HepG2 (cell line): ENCODE measurements around the gene TCF7L2. TPM values are rescaled to one million over a fixed set of nuclear protein-coding genes. Genes with fewer than 3 reads are reported as not detected.

Source experiments
- DPF2 ChIP-seq: sonication (generic); formaldehyde crosslinking; IDR thresholded peaks from 2 replicates; pipeline ENCODE4 v1.4.0; 2020; ENCODE audit warnings: mild to moderate bottlenecking, low read depth, missing genetic modification reagents, borderline replicate concordance
- FOXC1 ChIP-seq: sonication (generic); formaldehyde crosslinking; IDR thresholded peaks from 2 replicates; pipeline ENCODE4 v1.8.0; 2022; ENCODE audit warnings: mild to moderate bottlenecking, missing genetic modification reagents, borderline replicate concordance
- HOXD1 ChIP-seq: sonication (generic); formaldehyde crosslinking; IDR thresholded peaks from 2 replicates; pipeline ENCODE4 v1.5.0; 2020; ENCODE audit warnings: missing genetic modification reagents
- KLF11 ChIP-seq: IDR thresholded peaks from 2 replicates; pipeline ENCODE4 v1.6.1; 2016; ENCODE audit warnings: missing compliant biosample characterization
- KMT2B ChIP-seq: IDR thresholded peaks from 2 replicates; pipeline ENCODE4 v1.6.1; 2016; ENCODE audit warnings: missing genetic modification reagents, missing compliant biosample characterization
- MTA1 ChIP-seq: sonication (generic); formaldehyde crosslinking; IDR thresholded peaks from 2 replicates; pipeline ENCODE4 v1.4.0; 2020; ENCODE audit warnings: missing genetic modification reagents, mild to moderate bottlenecking, borderline replicate concordance
- MZF1 ChIP-seq: sonication (generic); formaldehyde crosslinking; IDR thresholded peaks from 2 replicates; pipeline ENCODE4 v1.8.1; 2023; ENCODE audit warnings: mild to moderate bottlenecking, missing genetic modification reagents, borderline replicate concordance
- RARA ChIP-seq: IDR thresholded peaks from 2 replicates; pipeline ENCODE4 v1.6.1; 2016; ENCODE audit warnings: missing genetic modification reagents, missing compliant biosample characterization
- SOX5 ChIP-seq: IDR thresholded peaks from 2 replicates; pipeline ENCODE4 v1.6.1; 2016; ENCODE audit warnings: borderline replicate concordance
- SPEN ChIP-seq: sonication (generic); formaldehyde crosslinking; IDR thresholded peaks from 2 replicates; pipeline ENCODE4 v1.5.1; 2020; ENCODE audit warnings: low read depth, mild to moderate bottlenecking, missing genetic modification reagents
- TBX2 ChIP-seq: sonication (generic); formaldehyde crosslinking; IDR thresholded peaks from 2 replicates; pipeline ENCODE4 v1.5.0; 2020; ENCODE audit warnings: missing genetic modification reagents, mild to moderate bottlenecking, borderline replicate concordance
- TBX3 ChIP-seq: fragments of 450-650 bp; IDR thresholded peaks from 2 replicates; pipeline ENCODE4 v1.6.1; 2017; ENCODE audit warnings: antibody characterized with exemption, mild to moderate bottlenecking, inconsistent platforms, borderline replicate concordance
- ZFP37 ChIP-seq: sonication (generic); formaldehyde crosslinking; IDR thresholded peaks from 2 replicates; pipeline ENCODE4 v1.4.0; 2020; ENCODE audit warnings: missing genetic modification reagents, borderline replicate concordance
- ZNF12 ChIP-seq: sonication (generic); formaldehyde crosslinking; IDR thresholded peaks from 2 replicates; pipeline ENCODE4 v1.5.0; 2020; ENCODE audit warnings: missing genetic modification reagents
- ZNF253 ChIP-seq: sonication (generic); formaldehyde crosslinking; IDR thresholded peaks from 2 replicates; pipeline ENCODE4 v1.8.0; 2022; ENCODE audit warnings: mild to moderate bottlenecking, missing genetic modification reagents, borderline replicate concordance
- ZNF256 ChIP-seq: sonication (generic); formaldehyde crosslinking; conservative IDR thresholded peaks from 2 replicates; pipeline ENCODE4 v1.4.0; 2020; ENCODE audit warnings: missing genetic modification reagents
- ZNF337 ChIP-seq: sonication (generic); formaldehyde crosslinking; IDR thresholded peaks from 2 replicates; pipeline ENCODE4 v1.5.1; 2020; ENCODE audit warnings: missing genetic modification reagents, low read depth, mild to moderate bottlenecking, borderline replicate concordance
- ZNF557 ChIP-seq: sonication (generic); formaldehyde crosslinking; IDR thresholded peaks from 2 replicates; pipeline ENCODE4 v1.4.0; 2020; ENCODE audit warnings: missing genetic modification reagents
- ZNF607 ChIP-seq: sonication (generic); formaldehyde crosslinking; IDR thresholded peaks from 2 replicates; pipeline ENCODE4 v1.5.1; 2020; ENCODE audit warnings: missing genetic modification reagents, mild to moderate bottlenecking, borderline replicate concordance
- ZNF660 ChIP-seq: sonication (generic); formaldehyde crosslinking; IDR thresholded peaks from 2 replicates; pipeline ENCODE4 v1.5.1; 2020; ENCODE audit warnings: mild to moderate bottlenecking, low read depth, missing genetic modification reagents, borderline replicate concordance
- polyA plus RNA-seq, 8 experiments: library from polyadenylated mRNA; depleted of rRNA in 3 of 8; stranded (reverse) in 7 of 8; unstranded in 1 of 8; fragments of >200 nt; fragmentation: Illumina TruSeq in 4 of 8; extraction: Trizol in 4 of 8; gene quantifications; 2 replicates each; pipeline versions ENCODE4 v1.2.1 to v1.2.3, GENCODE V29; 2011 to 2016; ENCODE audit warnings: low read depth in 4 of 8, missing spikeins in 1 of 8, mixed read lengths in 1 of 8; ENCODE audit not compliant: insufficient read depth in 1 of 8
- total RNA-seq, 5 experiments: library from RNA; depleted of rRNA; stranded (reverse); fragments of >200 nt; fragmentation: Illumina TruSeq; extraction: Trizol; gene quantifications; 2 replicates each; pipeline ENCODE4 v1.2.3, GENCODE V29; 2016; ENCODE audit warnings: low read depth in 1 of 5
- TF ChIP-seq, protein P1 (sequence below): sonication (generic); formaldehyde crosslinking; IDR thresholded peaks from 2 replicates; pipeline ENCODE4 v1.5.0; 2020; ENCODE audit warnings: mild to moderate bottlenecking, missing genetic modification reagents
- TF ChIP-seq, protein P2 (sequence below): IDR thresholded peaks from 2 replicates; pipeline ENCODE4 v1.6.1; 2016; ENCODE audit warnings: missing compliant biosample characterization, missing genetic modification reagents, borderline replicate concordance
- TF ChIP-seq, protein P3 (sequence below): sonication (generic); formaldehyde crosslinking; IDR thresholded peaks from 2 replicates; pipeline ENCODE4 v1.5.0; 2020; ENCODE audit warnings: mild to moderate bottlenecking, missing genetic modification reagents, borderline replicate concordance
- TF ChIP-seq, protein P4 (sequence below): sonication (generic); formaldehyde crosslinking; IDR thresholded peaks from 2 replicates; pipeline ENCODE4 v1.4.0; 2020; ENCODE audit warnings: mild to moderate bottlenecking, missing genetic modification reagents

Gene TCF7L2
- total and polyA plus RNA-seq, 2 of the 13 experiments (the other 11 are each of a cell fraction or from before 2014, with no cell fraction given), result 3.9 to 13.7 TPM

DNA sequence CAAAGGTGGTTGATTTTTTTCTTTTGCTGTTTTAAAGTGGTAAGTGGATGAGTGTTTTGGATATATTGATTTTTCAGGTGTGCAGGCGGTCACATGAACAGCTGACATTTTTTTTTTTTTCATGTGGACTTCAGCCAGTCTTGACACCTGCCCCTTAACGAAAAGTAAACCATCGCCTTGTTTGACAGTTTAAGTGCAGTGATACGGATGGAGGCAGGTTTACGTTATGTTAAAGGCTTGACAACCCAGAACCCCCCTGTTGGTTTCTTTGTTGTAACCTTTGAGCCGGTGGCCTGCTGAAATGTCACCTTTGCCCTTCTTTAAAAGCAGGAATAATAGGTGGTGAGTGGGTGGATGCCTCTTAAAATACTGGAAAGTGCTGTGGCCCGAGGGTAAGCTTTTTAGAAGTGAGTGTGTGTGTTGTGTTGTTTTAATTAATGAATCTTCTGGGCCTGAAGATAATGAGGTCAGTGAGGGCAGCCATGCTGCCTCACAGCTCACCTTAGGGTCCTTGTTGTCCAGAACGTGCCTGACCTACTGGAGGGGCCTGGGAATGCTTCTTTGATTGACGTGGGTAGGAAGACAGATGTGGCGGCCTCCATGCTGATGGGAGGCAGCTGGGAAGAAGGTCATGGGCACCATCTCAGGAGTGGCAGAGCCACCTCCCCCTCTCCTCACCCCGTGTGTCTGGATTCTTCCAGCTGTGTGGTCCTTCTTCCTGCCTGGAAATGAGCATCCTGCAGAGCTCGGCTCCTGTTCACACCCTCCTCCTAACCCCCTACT lies 69.8 kb downstream of the TCF7L2 start (continued):
- TF ChIP-seq, protein P1, sequence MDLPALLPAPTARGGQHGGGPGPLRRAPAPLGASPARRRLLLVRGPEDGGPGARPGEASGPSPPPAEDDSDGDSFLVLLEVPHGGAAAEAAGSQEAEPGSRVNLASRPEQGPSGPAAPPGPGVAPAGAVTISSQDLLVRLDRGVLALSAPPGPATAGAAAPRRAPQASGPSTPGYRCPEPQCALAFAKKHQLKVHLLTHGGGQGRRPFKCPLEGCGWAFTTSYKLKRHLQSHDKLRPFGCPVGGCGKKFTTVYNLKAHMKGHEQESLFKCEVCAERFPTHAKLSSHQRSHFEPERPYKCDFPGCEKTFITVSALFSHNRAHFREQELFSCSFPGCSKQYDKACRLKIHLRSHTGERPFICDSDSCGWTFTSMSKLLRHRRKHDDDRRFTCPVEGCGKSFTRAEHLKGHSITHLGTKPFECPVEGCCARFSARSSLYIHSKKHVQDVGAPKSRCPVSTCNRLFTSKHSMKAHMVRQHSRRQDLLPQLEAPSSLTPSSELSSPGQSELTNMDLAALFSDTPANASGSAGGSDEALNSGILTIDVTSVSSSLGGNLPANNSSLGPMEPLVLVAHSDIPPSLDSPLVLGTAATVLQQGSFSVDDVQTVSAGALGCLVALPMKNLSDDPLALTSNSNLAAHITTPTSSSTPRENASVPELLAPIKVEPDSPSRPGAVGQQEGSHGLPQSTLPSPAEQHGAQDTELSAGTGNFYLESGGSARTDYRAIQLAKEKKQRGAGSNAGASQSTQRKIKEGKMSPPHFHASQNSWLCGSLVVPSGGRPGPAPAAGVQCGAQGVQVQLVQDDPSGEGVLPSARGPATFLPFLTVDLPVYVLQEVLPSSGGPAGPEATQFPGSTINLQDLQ (CRISPR knock-in tag), result no peak
- TF ChIP-seq KMT2B (CRISPR knock-in tag), result no peak
- no peak for TF ChIP-seq ZNF337
- no peak for TF ChIP-seq ZNF256
- TF ChIP-seq, protein P2, sequence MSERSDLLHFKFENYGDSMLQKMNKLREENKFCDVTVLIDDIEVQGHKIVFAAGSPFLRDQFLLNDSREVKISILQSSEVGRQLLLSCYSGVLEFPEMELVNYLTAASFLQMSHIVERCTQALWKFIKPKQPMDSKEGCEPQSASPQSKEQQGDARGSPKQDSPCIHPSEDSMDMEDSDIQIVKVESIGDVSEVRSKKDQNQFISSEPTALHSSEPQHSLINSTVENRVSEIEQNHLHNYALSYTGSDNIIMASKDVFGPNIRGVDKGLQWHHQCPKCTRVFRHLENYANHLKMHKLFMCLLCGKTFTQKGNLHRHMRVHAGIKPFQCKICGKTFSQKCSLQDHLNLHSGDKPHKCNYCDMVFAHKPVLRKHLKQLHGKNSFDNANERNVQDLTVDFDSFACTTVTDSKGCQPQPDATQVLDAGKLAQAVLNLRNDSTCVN (CRISPR knock-in tag), result no peak
- TF ChIP-seq MZF1 (CRISPR knock-in tag), result no peak
- TF ChIP-seq KLF11 (CRISPR knock-in tag), result no peak
- TF ChIP-seq, protein P3, sequence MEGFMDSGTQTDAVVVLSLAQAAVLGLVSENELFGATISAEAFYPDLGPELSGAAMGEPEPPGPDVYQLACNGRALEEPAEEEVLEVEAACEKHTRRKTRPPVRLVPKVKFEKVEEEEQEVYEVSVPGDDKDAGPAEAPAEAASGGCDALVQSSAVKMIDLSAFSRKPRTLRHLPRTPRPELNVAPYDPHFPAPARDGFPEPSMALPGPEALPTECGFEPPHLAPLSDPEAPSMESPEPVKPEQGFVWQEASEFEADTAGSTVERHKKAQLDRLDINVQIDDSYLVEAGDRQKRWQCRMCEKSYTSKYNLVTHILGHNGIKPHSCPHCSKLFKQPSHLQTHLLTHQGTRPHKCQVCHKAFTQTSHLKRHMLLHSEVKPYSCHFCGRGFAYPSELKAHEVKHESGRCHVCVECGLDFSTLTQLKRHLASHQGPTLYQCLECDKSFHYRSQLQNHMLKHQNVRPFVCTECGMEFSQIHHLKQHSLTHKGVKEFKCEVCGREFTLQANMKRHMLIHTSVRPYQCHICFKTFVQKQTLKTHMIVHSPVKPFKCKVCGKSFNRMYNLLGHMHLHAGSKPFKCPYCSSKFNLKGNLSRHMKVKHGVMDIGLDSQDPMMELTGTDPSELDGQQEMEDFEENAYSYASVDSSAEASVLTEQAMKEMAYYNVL (CRISPR knock-in tag), result no peak; the same call in 1 of the 2 replicates
- peak; percentile 82; the same call in 1 of the 2 replicates for TF ChIP-seq SOX5 (CRISPR knock-in tag)
- TF ChIP-seq TBX2, result peak; percentile 100
- peak; percentile 61 for TF ChIP-seq RARA (CRISPR knock-in tag)
- TF ChIP-seq ZNF253 (CRISPR knock-in tag), result no peak
- peak; percentile 46; the same call in 1 of the 2 replicates for TF ChIP-seq DPF2 (CRISPR knock-in tag)
- no peak for TF ChIP-seq HOXD1
- TF ChIP-seq ZFP37 (CRISPR knock-in tag), result no peak
- TF ChIP-seq, protein P4, sequence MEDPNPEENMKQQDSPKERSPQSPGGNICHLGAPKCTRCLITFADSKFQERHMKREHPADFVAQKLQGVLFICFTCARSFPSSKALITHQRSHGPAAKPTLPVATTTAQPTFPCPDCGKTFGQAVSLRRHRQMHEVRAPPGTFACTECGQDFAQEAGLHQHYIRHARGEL (CRISPR knock-in tag), result no peak
- peak; percentile 49; the same call in 1 of the 2 replicates for TF ChIP-seq SPEN
- 0 out of 2 replicates have a peak, but pooled peaks have one; percentile 28 for TF ChIP-seq ZNF557 (CRISPR knock-in tag)
- no peak for TF ChIP-seq MTA1 (CRISPR knock-in tag)
- TF ChIP-seq ZNF12 (CRISPR knock-in tag), result no peak
- TF ChIP-seq FOXC1 (CRISPR knock-in tag), result no peak
- 0 out of 2 replicates have a peak, but pooled peaks have one; percentile 18 for TF ChIP-seq ZNF607 (CRISPR knock-in tag)
- TF ChIP-seq TBX3, result peak; percentile 94; the same call in 1 of the 2 replicates
- TF ChIP-seq ZNF660 (CRISPR knock-in tag), result no peak
